Measurements from ENCODE around the gene NAV3. TPM values are rescaled to one million over a fixed set of nuclear protein-coding genes. Genes with fewer than 3 reads are reported as not detected.

Gene NAV3
- total RNA-seq, 2 donors from 2014 or later, result 9.0 to 12.6 TPM

DNA sequence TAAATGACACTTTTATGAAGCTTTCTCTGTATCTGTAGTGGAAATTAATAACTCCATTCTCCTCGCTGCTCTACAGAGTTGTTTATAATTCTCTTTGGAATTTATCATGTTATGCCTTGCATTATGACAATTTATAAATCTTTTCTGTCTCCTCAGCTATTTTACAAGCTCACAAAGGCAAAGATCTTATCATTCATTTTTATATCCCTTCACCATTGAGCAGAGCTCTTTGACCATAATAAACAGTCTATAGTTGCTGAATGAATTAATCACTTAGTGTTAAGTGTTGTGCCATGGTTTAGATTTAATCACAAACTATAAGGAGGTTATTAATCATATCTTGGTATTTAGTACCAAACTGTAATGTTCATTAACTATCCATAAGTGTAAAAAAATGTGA lies 126.4 kb downstream of the NAV3 start:
- Histone ChIP-seq H3K9me3 (no peaks in the 10 kb centered on the region), H3K27me3 (replicated peaks; ENCODE audit: insufficient read depth) (no peaks in the 10 kb centered on the region), H3K4me3 (no peak overlapping the region), H3K4me1 (replicated peaks) (no peaks in the 10 kb centered on the region), H3K27ac (no peak overlapping the region), H3K36me3 (no peaks in the 10 kb centered on the region)
- intact Hi-C loops (cut with DNase I), result no loop called here
- WGBS, result 13% methylated on average over 1 of the region's 1 CpG
- TF ChIP-seq, protein P1, sequence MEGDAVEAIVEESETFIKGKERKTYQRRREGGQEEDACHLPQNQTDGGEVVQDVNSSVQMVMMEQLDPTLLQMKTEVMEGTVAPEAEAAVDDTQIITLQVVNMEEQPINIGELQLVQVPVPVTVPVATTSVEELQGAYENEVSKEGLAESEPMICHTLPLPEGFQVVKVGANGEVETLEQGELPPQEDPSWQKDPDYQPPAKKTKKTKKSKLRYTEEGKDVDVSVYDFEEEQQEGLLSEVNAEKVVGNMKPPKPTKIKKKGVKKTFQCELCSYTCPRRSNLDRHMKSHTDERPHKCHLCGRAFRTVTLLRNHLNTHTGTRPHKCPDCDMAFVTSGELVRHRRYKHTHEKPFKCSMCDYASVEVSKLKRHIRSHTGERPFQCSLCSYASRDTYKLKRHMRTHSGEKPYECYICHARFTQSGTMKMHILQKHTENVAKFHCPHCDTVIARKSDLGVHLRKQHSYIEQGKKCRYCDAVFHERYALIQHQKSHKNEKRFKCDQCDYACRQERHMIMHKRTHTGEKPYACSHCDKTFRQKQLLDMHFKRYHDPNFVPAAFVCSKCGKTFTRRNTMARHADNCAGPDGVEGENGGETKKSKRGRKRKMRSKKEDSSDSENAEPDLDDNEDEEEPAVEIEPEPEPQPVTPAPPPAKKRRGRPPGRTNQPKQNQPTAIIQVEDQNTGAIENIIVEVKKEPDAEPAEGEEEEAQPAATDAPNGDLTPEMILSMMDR (IDR thresholded peaks at IDR 0.05), result no peak
- TF ChIP-seq POLR2AphosphoS5 (IDR thresholded peaks at IDR 0.05), result no peak
- TF ChIP-seq POLR2A (IDR thresholded peaks at IDR 0.05), result no peak
- no peak for DNase-seq (ENCODE audit: low spot score)

DNA sequence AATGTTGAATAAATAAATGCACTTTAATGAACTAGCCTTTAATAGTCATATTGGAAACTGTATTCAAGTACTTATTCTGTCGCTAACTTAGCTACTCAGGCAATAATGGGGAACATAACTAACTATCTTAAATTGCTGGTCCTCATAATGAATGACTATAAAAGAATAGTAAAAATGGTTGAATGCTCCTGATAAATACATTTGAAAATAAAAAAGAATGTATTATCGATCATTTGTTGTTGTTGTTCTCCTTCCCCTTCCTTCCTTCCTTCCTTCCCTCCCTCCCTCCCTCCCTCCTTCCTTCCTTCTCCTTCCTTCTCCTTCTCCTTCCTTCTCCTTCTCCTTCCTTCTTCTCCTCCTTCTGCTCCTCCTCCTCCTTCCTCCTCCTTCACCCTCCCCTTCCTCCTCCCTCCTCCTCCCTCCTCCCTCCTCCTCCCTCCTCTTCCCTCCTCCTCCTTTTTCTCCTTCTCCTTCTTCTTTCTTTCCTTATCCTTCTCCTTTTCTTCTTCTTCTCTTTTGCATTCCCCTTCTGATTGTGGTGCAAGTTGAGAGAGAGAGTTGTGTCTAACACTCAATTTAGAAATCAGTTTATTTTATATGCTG lies 133.0 kb downstream of the NAV3 start:
- TF ChIP-seq POLR2A (IDR thresholded peaks at IDR 0.05) (no peak), POLR2AphosphoS5 (IDR thresholded peaks at IDR 0.05) (no peak)
- TF ChIP-seq, protein P1 (IDR thresholded peaks at IDR 0.05), result no peak
- no peak for DNase-seq (ENCODE audit: low spot score)
- WGBS, result 94% methylated on average over 2 of the region's 2 CpGs
- H3K4me1 ChIP-seq (replicated peaks), result no peaks in the 10 kb centered on the region
- no peak overlapping the region for H3K4me3 ChIP-seq
- no peaks in the 10 kb centered on the region for H3K27me3 ChIP-seq (replicated peaks; ENCODE audit: insufficient read depth)
- H3K36me3 ChIP-seq, result no peaks in the 10 kb centered on the region
- intact Hi-C loops (cut with DNase I), result no loop called here
- no peak overlapping the region for H3K27ac ChIP-seq
- H3K9me3 ChIP-seq, result no peaks in the 10 kb centered on the region

DNA sequence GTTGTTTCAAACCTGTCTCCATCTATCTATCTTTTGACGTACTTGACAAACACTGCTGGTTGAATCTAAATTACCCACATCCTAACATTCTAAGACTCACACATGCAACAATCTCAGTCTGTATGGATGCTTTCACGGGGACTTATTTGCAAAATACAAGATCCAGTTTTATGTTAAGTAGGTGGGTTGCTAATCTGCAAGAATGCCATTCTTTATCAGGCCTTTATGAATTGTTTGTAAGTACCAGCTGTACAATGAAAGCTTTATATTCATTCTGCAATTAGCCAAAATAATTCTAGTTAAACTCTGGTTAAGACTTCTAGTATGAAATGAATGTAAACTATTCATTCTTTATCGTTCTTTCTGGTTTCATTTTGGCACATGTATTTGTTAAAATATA lies 135.1 kb downstream of the NAV3 start:
- no peak for DNase-seq (ENCODE audit: low spot score)
- no peak overlapping the region for H3K27ac ChIP-seq
- H3K27me3 ChIP-seq (replicated peaks; ENCODE audit: insufficient read depth), result no peaks in the 10 kb centered on the region
- H3K4me3 ChIP-seq, result no peak overlapping the region
- H3K9me3 ChIP-seq, result no peaks in the 10 kb centered on the region
- WGBS, result 36% methylated on average over 3 of the region's 3 CpGs
- no peaks in the 10 kb centered on the region for H3K36me3 ChIP-seq
- no peak for TF ChIP-seq POLR2A (IDR thresholded peaks at IDR 0.05)
- TF ChIP-seq, protein P1 (IDR thresholded peaks at IDR 0.05), result no peak
- no peak for TF ChIP-seq POLR2AphosphoS5 (IDR thresholded peaks at IDR 0.05)
- intact Hi-C loops (cut with DNase I), result no loop called here
- H3K4me1 ChIP-seq (replicated peaks), result no peaks in the 10 kb centered on the region

DNA sequence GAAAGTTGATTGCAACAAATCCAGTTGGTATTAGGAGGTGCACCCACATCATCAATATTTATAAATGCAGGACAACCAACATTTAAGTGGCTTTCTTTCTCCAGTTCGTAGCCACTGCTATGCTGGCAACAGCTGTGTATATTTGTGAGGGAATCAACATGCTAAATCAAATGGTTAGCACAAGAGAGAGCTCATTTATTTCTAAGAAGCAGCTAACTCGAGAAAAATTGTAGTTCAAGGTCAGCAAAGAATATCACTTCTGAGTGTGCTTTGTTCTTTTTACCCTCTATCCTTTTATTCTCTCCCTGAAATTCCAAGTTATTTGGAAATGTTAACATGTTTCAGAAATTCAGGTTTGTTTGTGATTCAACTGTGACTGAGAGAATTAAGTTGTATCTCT lies 137.3 kb downstream of the NAV3 start:
- TF ChIP-seq POLR2A (IDR thresholded peaks at IDR 0.05), result no peak
- WGBS, result 84% methylated on average over 2 of the region's 2 CpGs
- DNase-seq (ENCODE audit: low spot score), result no peak
- Histone ChIP-seq H3K27me3 (replicated peaks; ENCODE audit: insufficient read depth) (no peaks in the 10 kb centered on the region), H3K27ac (no peak overlapping the region), H3K4me1 (replicated peaks) (no peaks in the 10 kb centered on the region), H3K4me3 (no peak overlapping the region), H3K36me3 (no peaks in the 10 kb centered on the region), H3K9me3 (no peaks in the 10 kb centered on the region)
- intact Hi-C loops (cut with DNase I), result no loop called here

DNA sequence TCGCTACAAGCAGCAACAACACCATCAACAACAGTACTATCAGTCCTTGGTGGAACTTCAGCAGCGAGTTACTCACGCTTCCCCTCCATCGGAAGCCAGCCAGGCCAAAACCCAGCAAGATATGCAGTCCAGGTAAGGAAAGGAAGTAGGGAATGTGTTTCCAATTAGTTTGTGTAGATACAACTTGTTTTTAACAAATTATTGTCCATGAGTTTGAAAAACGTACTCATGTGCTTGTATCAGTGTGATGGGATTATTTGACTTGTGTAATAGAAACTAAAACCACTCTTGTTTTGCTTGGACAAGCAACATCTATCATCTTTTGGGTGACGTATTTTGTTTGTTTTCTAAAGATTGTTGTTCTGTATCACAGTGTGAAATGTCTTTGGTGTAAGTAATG lies 137.9 kb downstream of the NAV3 start:
- Histone ChIP-seq H3K27ac (no peak overlapping the region), H3K9me3 (no peaks in the 10 kb centered on the region), H3K27me3 (replicated peaks; ENCODE audit: insufficient read depth) (no peaks in the 10 kb centered on the region), H3K4me3 (no peak overlapping the region), H3K4me1 (replicated peaks) (no peaks in the 10 kb centered on the region), H3K36me3 (no peaks in the 10 kb centered on the region)
- intact Hi-C loops (cut with DNase I), result no loop called here
- WGBS, result 83% methylated on average over 6 of the region's 6 CpGs
- no peak for TF ChIP-seq POLR2A (IDR thresholded peaks at IDR 0.05)
- no peak for TF ChIP-seq POLR2AphosphoS5 (IDR thresholded peaks at IDR 0.05)
- TF ChIP-seq, protein P1 (IDR thresholded peaks at IDR 0.05), result no peak
- no peak for DNase-seq (ENCODE audit: low spot score)

Measured in prostate gland (tissue), 2 donors.